Left renal pelvis (tissue), 4 donors: Measurements from ENCODE around the gene IFT74. TPM values are rescaled to one million over a fixed set of nuclear protein-coding genes. Genes with fewer than 3 reads are reported as not detected.

Experiments
- polyA plus RNA-seq, 4 donors: library from polyadenylated mRNA; unstranded; fragments of 120-200 nt; gene quantifications; one replicate each; pipeline ENCODE4 v1.2.1, GENCODE V29; 2013; ENCODE audit not compliant: insufficient read length in 4 of 4

The IFT74 gene
- polyA plus RNA-seq, 4 donors: 24.0 to 50.1 (median 41.7) TPM

Other genes with a start within 250 kb of the IFT74 start
- 10 to 100 TPM; 22.8 to 52.0 (median 42.1) TPM for gene CAAP1, start 63.6 kb upstream of the IFT74 start, polyA plus RNA-seq
- gene PLAA, start 9.2 kb upstream of the IFT74 start, polyA plus RNA-seq: 10 to 100 TPM; 33.8 to 51.9 (median 45.9) TPM
- 10 to 100 TPM in 3 of 4 donors, under 1 TPM in 1; 0.38 to 15.6 (median 14.5) TPM for gene LRRC19, start 49.3 kb downstream of the IFT74 start, polyA plus RNA-seq
- gene TEK, start 152.8 kb downstream of the IFT74 start, polyA plus RNA-seq: 10 to 100 TPM; 29.3 to 54.5 (median 36.2) TPM